B cell (primary cell): ENCODE measurements around the gene PRRC2B.

ENCODE experiments used
- CTCF ChIP-seq: fragments of 200-600 bp; IDR thresholded peaks from one replicate; pipeline ENCODE4 v1.8.0; 2022; ENCODE audit warnings: antibody characterized with exemption, mild to moderate bottlenecking
- EZH2 ChIP-seq: IDR thresholded peaks from 2 replicates; pipeline ENCODE4 v1.6.1; 2012; ENCODE audit warnings: borderline replicate concordance, low read depth, mild to moderate bottlenecking, moderate library complexity, low read length; ENCODE audit not compliant: insufficient read depth, poor library complexity, severe bottlenecking

DNA sequence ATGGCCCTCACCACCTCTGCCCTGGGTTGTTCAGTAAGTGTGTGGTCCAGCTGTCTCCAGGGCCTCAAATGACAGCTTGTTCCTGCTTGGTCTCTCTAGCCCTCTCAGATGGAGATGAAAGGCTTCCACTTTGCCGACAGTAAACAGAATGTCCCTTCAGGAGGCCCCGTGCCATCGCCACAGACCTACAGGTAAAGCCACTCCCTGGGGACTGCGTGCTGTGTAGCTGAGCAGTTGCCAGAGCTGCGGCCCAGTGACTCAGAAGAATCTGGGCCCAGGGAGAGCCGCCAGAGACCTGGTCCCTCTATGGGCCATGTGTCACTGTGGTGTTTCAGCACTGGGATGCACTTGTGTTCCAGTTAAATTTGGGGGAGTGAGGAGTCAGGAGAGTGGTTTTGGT, 98.2 kb downstream of the PRRC2B start:
- TF ChIP-seq CTCF (no peak), EZH2 (no peak)
